Measurements from ENCODE around the gene MRTFB.
A peak's percentile ranks its signal among the peaks of the same experiment; 100 is the strongest.
"Not testable (repeated sequence)": the region's sequence is repeated elsewhere in the genome, so short reads cannot be mapped to it uniquely, and the experiment has no call there.

The MRTFB gene

GRCh38 chr16:14179116-14179515, 108.0 kb downstream of the MRTFB start:
- DNase-seq (ENCODE audit: extremely low read depth, low read depth): no peak
- H3K4me3 ChIP-seq (replicated peaks; ENCODE audit: low read depth, low read length): no peak overlapping the region
- TF ChIP-seq CTCF (IDR thresholded peaks at IDR 0.05; ENCODE audit: low read depth, low read length, missing control alignments): no peak

DNA sequence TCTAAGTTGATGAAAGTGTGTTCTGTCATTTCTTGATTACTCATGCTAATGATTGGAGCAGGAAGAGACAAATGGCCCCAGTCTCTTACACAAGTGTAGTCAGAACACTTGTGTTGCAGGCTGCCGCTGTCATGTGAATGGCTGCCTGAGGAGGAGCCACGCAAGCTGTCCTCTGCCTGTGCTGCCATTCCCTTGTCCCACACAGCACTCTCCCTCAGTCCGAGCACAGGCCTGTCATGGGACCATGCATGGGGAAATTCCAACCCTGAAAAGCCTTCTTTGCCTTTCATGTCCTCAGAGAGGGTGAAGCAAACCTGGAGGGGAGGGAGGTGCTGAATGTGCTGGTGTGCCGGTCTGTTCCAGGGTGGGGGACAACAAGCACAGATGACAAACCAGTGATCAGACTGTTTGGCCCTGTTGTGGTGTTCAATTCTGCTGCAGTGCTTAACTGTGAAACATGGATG, 109.4 kb downstream of the MRTFB start:
- TF ChIP-seq CTCF (IDR thresholded peaks at IDR 0.05; ENCODE audit: low read depth, low read length, missing control alignments): no peak
- H3K4me3 ChIP-seq (replicated peaks; ENCODE audit: low read depth, low read length): no peak overlapping the region
- no peak for DNase-seq (ENCODE audit: extremely low read depth, low read depth)

- H3K4me3 ChIP-seq (replicated peaks; ENCODE audit: low read depth, low read length): no peak overlapping the region
- TF ChIP-seq CTCF (IDR thresholded peaks at IDR 0.05; ENCODE audit: low read depth, low read length, missing control alignments): no peak
- no peak for DNase-seq (ENCODE audit: extremely low read depth, low read depth)
These were observed 110.4 kb downstream of the MRTFB start for GRCh38 chr16:14181371-14182050.

- no peak for DNase-seq (ENCODE audit: extremely low read depth, low read depth)
- no peak for TF ChIP-seq CTCF (IDR thresholded peaks at IDR 0.05; ENCODE audit: low read depth, low read length, missing control alignments)
- no peak overlapping the region for H3K4me3 ChIP-seq (replicated peaks; ENCODE audit: low read depth, low read length)
These were observed 111.9 kb downstream of the MRTFB start for GRCh38 chr16:14182999-14183398.

GRCh38 chr16:14183962-14184361, 112.8 kb downstream of the MRTFB start:
- DNase-seq (ENCODE audit: extremely low read depth, low read depth); H3K4me3 ChIP-seq (replicated peaks; ENCODE audit: low read depth, low read length): not testable (repeated sequence)

DNA sequence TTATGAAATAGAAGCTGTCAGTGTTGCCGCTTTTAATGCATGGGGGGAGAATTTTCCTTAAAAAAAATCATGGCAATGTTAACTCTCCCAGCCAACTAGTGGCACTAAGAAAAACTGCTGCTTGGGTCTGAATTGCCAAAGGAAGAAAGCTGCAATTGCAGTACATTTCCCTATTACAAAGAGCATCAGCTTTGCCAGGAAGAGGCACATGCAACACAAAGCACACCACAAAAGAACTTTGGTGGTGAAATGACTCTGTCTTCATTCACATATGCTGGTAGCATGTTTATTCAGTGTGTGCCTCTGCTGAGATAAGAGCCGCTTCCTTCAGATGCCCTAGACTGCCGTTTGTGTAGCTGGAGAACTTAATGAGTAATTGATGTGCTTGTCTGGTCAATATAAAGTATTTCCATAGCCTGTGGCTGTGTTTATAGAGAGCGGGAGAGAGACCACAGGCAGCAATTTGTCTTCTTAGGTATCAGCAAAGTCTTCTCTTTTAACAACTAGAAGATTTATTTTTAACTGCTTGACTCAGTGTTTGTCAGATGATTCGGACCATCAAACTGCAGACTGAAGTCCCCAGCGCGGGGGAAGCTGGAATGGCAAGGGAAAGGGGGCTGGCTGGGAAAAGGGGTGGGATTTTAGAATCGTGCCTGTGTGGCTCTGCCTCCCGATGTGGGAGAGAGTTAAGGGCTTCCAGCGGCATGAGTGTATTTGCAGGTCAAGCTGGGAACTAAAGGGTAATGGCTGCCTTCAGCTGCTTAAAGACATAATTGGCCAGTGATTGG, 115.1 kb downstream of the MRTFB start:
- DNase-seq (ENCODE audit: extremely low read depth, low read depth): peak; percentile 44
- H3K4me3 ChIP-seq (replicated peaks; ENCODE audit: low read depth, low read length): peak overlapping the region; percentile 39
- peak; percentile 48 for TF ChIP-seq CTCF (IDR thresholded peaks at IDR 0.05; ENCODE audit: low read depth, low read length, missing control alignments)

DNA sequence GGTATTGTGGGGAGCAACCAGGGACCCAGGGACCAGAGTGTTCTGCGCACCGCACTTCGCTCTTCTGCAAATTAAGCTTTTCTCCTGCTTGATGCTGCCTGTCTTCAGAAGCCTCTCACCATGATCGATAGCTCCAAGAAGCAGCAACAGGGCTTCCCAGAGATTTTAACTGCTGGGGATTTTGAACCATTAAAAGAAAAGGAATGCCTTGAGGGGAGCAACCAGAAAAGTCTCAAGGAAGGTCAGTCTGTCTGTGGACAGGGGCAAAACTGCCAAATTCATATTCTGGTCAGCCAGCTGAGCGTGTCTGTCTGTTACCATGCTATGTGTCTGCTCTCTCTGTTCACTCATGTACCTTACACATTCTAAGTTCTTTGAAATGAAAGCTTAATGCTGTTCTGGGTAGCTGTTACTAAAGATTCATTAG, 115.7 kb downstream of the MRTFB start:
- TF ChIP-seq CTCF (IDR thresholded peaks at IDR 0.05; ENCODE audit: low read depth, low read length, missing control alignments): no peak
- no peak for DNase-seq (ENCODE audit: extremely low read depth, low read depth)
- peak overlapping the region; percentile 39 for H3K4me3 ChIP-seq (replicated peaks; ENCODE audit: low read depth, low read length)
